IPS DF 6.9 (cell line): ENCODE results near the gene WWTR1.

ENCODE experiments used
- DNase-seq: peaks from one replicate; pipeline ENCODE4 v3.0.0-alpha.2; 2013; ENCODE audit warnings: low read depth, low spot score
- H3K27ac ChIP-seq: one replicate; pipeline ENCODE4 v1.5.1; 2013; ENCODE audit warnings: low read length, control low read depth
- H3K27me3 ChIP-seq: 2 replicates; pipeline ENCODE4 v1.6.1; 2013; ENCODE audit warnings: mild to moderate bottlenecking, low read length; ENCODE audit not compliant: control insufficient read depth, insufficient read depth
- H3K36me3 ChIP-seq: 2 replicates; pipeline ENCODE4 v1.6.1; 2013; ENCODE audit warnings: low read length; ENCODE audit not compliant: control insufficient read depth, insufficient read depth
- H3K4me1 ChIP-seq: 2 replicates; pipeline ENCODE4 v1.6.1; 2013; ENCODE audit warnings: low read length; ENCODE audit not compliant: control insufficient read depth, insufficient read depth
- H3K4me3 ChIP-seq: 2 replicates; pipeline ENCODE4 v1.5.1; 2013; ENCODE audit warnings: mild to moderate bottlenecking, low read length
- H3K9me3 ChIP-seq: 2 replicates; pipeline ENCODE4 v1.6.1; 2013; ENCODE audit warnings: low read length, inconsistent platforms; ENCODE audit not compliant: control insufficient read depth, insufficient read depth
- WGBS: extraction: QIAGEN DNeasy Blood & Tissue Kit; methylation state at CpG from one replicate; pipeline ENCODE4 v1.1.7; 2013; ENCODE audit warnings: mixed read lengths, missing lambda C conversion rate; ENCODE audit not compliant: insufficient read length, insufficient coverage; 5-methylcytosine and 5-hydroxymethylcytosine counted together

Gene WWTR1

GRCh38 chr3:149581681-149582370, 76.0 kb downstream of the WWTR1 start:
- WGBS, result no CpG with 5 or more reads among the region's 8 CpGs
- DNase-seq, result no peak
- Histone ChIP-seq H3K27me3 (no peaks in the 10 kb centered on the region), H3K36me3 (no peaks in the 10 kb centered on the region), H3K4me1 (peaks cover 6% of the 10 kb centered on the region), H3K4me3 (no peak overlapping the region), H3K27ac (no peak overlapping the region), H3K9me3 (no peaks in the 10 kb centered on the region)

DNA sequence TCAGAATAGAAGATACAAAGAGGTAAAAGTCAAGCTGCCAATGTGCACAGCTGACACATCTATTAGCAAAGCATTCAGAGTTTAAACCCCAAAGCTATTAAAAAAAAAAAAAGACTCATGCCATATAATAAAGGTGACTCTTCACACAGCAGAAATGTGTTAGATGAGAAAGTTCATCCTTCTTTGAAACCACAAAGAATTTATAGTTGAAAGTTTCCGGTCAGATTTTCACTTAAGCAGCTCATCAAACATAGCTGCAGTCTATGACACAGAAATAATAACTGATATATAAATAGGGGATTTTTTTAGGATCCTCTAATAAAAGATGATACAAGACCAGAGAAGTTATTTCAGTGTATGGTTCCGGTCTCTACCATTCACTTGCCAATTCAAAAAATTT, 76.6 kb downstream of the WWTR1 start:
- Histone ChIP-seq H3K4me1 (peaks cover 6% of the 10 kb centered on the region), H3K36me3 (no peaks in the 10 kb centered on the region), H3K27ac (no peak overlapping the region), H3K4me3 (no peak overlapping the region), H3K27me3 (no peaks in the 10 kb centered on the region), H3K9me3 (no peaks in the 10 kb centered on the region)
- no CpG with 5 or more reads among the region's 2 CpGs for WGBS
- DNase-seq, result no peak

DNA sequence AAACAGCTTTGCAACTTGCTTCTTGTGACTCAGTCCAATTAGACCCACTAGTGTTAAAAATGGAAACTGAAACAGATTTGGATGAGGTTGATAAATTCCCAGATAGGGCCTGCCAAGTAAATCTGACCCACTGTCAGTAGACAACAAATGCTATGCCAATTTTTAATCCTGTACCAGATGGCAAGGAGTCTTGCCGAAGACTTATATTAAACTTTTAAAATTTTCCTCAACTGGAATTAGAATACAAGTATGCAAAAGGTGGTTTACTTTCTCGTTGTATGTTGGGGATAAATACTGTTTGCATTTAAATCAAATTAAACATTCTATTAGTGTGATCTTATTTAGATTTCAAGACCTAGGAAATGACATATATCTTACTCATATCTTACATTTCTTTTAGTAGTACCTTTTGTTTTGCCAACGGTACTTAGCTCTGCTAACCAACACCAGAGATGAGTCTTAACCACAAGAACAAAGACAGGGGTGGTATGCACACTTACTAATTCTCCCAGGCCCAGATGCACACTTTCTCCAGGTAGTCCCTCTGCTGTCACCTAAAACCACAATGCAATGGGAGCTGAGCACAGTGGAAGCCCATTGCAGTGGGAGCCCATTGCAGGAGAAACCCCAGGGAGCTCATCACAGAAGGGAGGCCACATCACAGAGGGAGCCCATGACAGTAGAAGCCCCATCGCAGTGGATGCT, 77.8 kb downstream of the WWTR1 start:
- H3K4me1 ChIP-seq, result peaks cover 10% of the 10 kb centered on the region
- no CpG with 5 or more reads among the region's 4 CpGs for WGBS
- no peak overlapping the region for H3K4me3 ChIP-seq
- no peaks in the 10 kb centered on the region for H3K27me3 ChIP-seq
- H3K36me3 ChIP-seq, result no peaks in the 10 kb centered on the region
- no peak for DNase-seq
- no peaks in the 10 kb centered on the region for H3K9me3 ChIP-seq
- no peak overlapping the region for H3K27ac ChIP-seq

DNA sequence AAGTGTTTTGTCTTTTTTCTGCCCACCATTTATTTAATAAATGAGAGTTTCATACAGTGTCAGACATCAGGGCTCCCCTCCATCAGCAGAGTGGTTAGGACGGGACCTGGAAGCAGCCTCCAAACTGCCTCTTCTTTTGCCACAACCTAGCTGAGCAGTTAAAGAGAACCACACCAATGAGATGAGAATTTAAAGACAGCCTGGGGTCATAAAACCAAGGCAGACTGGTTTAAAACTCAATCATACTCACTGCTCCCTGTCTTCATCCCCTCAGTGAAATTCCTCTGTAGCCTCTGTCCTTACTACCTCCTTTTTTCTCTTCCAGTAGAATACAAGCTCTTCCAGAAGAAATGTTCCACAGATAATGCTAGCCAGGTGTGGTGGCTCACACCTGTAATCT, 78.7 kb downstream of the WWTR1 start:
- DNase-seq, result no peak
- no peaks in the 10 kb centered on the region for H3K9me3 ChIP-seq
- no peak overlapping the region for H3K4me3 ChIP-seq
- WGBS, result no CpG with 5 or more reads among the region's 1 CpG
- H3K27ac ChIP-seq, result no peak overlapping the region
- H3K27me3 ChIP-seq, result no peaks in the 10 kb centered on the region
- H3K36me3 ChIP-seq, result no peaks in the 10 kb centered on the region
- H3K4me1 ChIP-seq, result peaks cover 10% of the 10 kb centered on the region

GRCh38 chr3:149577801-149578200, 80.0 kb downstream of the WWTR1 start:
- WGBS, result no CpG with 5 or more reads among the region's 2 CpGs
- Histone ChIP-seq H3K27ac (no peak overlapping the region), H3K4me1 (peaks cover 15% of the 10 kb centered on the region), H3K36me3 (no peaks in the 10 kb centered on the region), H3K4me3 (no peak overlapping the region), H3K9me3 (no peaks in the 10 kb centered on the region), H3K27me3 (no peaks in the 10 kb centered on the region)
- no peak for DNase-seq

DNA sequence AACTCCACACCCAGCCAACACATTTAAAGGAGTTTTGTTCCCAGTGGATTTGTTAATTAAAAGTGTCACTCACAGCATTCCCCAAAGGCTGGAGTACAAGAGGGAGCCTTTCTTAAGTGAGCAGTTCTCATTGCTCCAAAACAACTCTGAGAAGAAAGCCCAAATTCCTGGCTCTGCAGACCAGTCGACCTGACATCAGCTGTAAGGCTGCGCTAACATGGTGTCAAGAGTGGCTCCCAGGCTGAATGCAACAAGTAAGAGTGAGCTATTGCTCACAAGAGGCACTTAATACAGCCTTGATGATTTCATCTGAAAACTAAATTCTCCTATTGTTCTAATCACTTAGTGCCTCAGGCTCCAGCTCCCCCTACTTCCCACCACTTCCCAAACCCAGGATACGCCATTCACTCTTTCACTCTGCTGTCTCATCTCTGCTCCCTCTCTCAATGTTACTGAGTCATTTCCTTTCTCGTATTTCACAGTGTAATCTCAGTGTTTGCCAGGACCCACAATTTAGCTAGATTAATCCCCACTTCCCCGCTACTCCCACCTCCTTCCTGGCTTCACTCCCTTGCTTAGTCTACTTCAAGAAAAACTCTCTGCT, 81.8 kb downstream of the WWTR1 start:
- Histone ChIP-seq H3K4me3 (no peak overlapping the region), H3K27ac (no peak overlapping the region), H3K9me3 (no peaks in the 10 kb centered on the region), H3K27me3 (no peaks in the 10 kb centered on the region), H3K4me1 (peaks cover 12% of the 10 kb centered on the region), H3K36me3 (no peaks in the 10 kb centered on the region)
- WGBS, result no CpG with 5 or more reads among the region's 5 CpGs
- no peak for DNase-seq

GRCh38 chr3:149575213-149575960, 82.4 kb downstream of the WWTR1 start:
- peaks cover 12% of the 10 kb centered on the region for H3K4me1 ChIP-seq
- DNase-seq, result no peak
- WGBS, result no CpG with 5 or more reads among the region's 7 CpGs
- H3K36me3 ChIP-seq, result no peaks in the 10 kb centered on the region
- no peak overlapping the region for H3K4me3 ChIP-seq
- H3K27me3 ChIP-seq, result no peaks in the 10 kb centered on the region
- no peak overlapping the region for H3K27ac ChIP-seq
- H3K9me3 ChIP-seq, result no peaks in the 10 kb centered on the region

GRCh38 chr3:149572796-149573414, 84.9 kb downstream of the WWTR1 start:
- H3K27ac ChIP-seq, result no peak overlapping the region
- no peak for DNase-seq
- no peak overlapping the region for H3K4me3 ChIP-seq
- no CpG with 5 or more reads among the region's 6 CpGs for WGBS
- H3K36me3 ChIP-seq, result no peaks in the 10 kb centered on the region
- no peaks in the 10 kb centered on the region for H3K27me3 ChIP-seq
- H3K9me3 ChIP-seq, result no peaks in the 10 kb centered on the region
- H3K4me1 ChIP-seq, result peaks cover 11% of the 10 kb centered on the region

DNA sequence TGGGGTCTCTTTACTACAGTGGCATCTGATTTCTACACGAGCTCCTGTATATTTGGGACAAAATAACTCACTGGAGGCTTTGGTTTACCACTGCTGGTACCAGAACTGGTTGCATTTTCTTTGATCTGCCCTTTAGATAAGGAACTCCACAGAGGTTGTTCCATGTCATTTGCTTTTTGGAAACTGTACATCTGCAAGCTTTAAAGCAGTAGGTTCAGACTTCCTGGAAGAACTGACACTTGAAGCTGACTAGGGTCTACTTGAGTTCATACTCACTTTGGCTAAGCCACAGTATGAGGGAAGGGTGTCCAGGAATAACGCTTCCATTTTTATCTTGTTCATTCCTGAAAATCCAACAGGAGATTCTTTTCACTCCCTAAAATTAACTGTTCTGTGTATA, 86.4 kb downstream of the WWTR1 start:
- DNase-seq, result no peak
- Histone ChIP-seq H3K27me3 (no peaks in the 10 kb centered on the region), H3K9me3 (no peaks in the 10 kb centered on the region), H3K4me3 (no peak overlapping the region), H3K36me3 (no peaks in the 10 kb centered on the region), H3K27ac (no peak overlapping the region), H3K4me1 (peaks cover 9% of the 10 kb centered on the region)
- WGBS, result no CpG with 5 or more reads among the region's 2 CpGs

- WGBS, result no CpG with 5 or more reads among the region's 8 CpGs
- no peaks in the 10 kb centered on the region for H3K36me3 ChIP-seq
- H3K4me1 ChIP-seq, result peaks cover 5% of the 10 kb centered on the region
Measured at GRCh38 chr3:149570016-149570415, 87.8 kb downstream of the WWTR1 start.

More at GRCh38 chr3:149570016-149570415, 87.8 kb downstream of the WWTR1 start:
- H3K4me3 ChIP-seq, result no peak overlapping the region
- no peak overlapping the region for H3K27ac ChIP-seq
- no peaks in the 10 kb centered on the region for H3K27me3 ChIP-seq
- no peaks in the 10 kb centered on the region for H3K9me3 ChIP-seq
- DNase-seq, result no peak
